H1 (cell line): ENCODE results near the gene TNPO3.

ENCODE experiments used
- ATF2 ChIP-seq: IDR thresholded peaks from 2 replicates; pipeline ENCODE4 v1.6.1; 2012; ENCODE audit warnings: low read length, inconsistent platforms
- CREB1 ChIP-seq: IDR thresholded peaks from 2 replicates; pipeline ENCODE4 v1.6.1; 2012; ENCODE audit warnings: inconsistent platforms
- CTCF ChIP-seq, 3 experiments: IDR thresholded peaks; 1 replicate in 2 of 3; 2 replicates in 1 of 3; pipeline versions ENCODE4 v1.5.1 to v1.6.1; 2011; ENCODE audit warnings: low read length in 3 of 3, mild to moderate bottlenecking in 3 of 3, inconsistent platforms in 2 of 3, low read depth in 1 of 3, moderate library complexity in 1 of 3; ENCODE audit not compliant: insufficient read depth in 1 of 3; ENCODE audit errors: control extremely low read depth in 1 of 3
- EP300 ChIP-seq, 2 experiments: IDR thresholded peaks; 1 replicate in 1 of 2; 2 replicates in 1 of 2; pipeline ENCODE4 v1.6.1; 2011 to 2012; ENCODE audit warnings: low read depth in 2 of 2, low read length in 2 of 2, mild to moderate bottlenecking in 2 of 2, borderline replicate concordance in 1 of 2, inconsistent platforms in 1 of 2, moderate library complexity in 1 of 2
- EZH2 ChIP-seq: fragments of 200-600 bp; sonication (generic); IDR thresholded peaks from 2 replicates; pipeline ENCODE4 v1.7.1; 2012; ENCODE audit warnings: low read depth, mild to moderate bottlenecking, moderate library complexity, low read length, inconsistent platforms; ENCODE audit not compliant: severe bottlenecking
- FOSL1 ChIP-seq: IDR thresholded peaks from 2 replicates; pipeline ENCODE4 v1.6.1; 2011; ENCODE audit warnings: mild to moderate bottlenecking, low read depth, low read length, moderate library complexity; ENCODE audit not compliant: insufficient read depth
- HDAC2 ChIP-seq, 2 experiments: fragments of 300-600 bp in 1 of 2; sonication (generic) in 1 of 2; IDR thresholded peaks; 2 replicates each; pipeline ENCODE4 v1.6.1; 2011 to 2012; ENCODE audit warnings: low read depth in 2 of 2, low read length in 2 of 2, mild to moderate bottlenecking in 2 of 2, moderate library complexity in 2 of 2, borderline replicate concordance in 1 of 2, inconsistent platforms in 1 of 2
- POLR2A ChIP-seq, 2 experiments: IDR thresholded peaks; 1 replicate in 1 of 2; 2 replicates in 1 of 2; pipeline ENCODE4 v1.6.1; 2011; ENCODE audit warnings: low read depth in 2 of 2, low read length in 2 of 2, mild to moderate bottlenecking in 2 of 2; ENCODE audit errors: control extremely low read depth in 1 of 2
- POLR2AphosphoS5 ChIP-seq: IDR thresholded peaks from 2 replicates; pipeline ENCODE4 v1.6.1; 2011; ENCODE audit warnings: low read depth, low read length
- TBP ChIP-seq: IDR thresholded peaks from 2 replicates; pipeline ENCODE4 v1.6.1; 2011; ENCODE audit warnings: low read depth, low read length, improper control_type of control experiment

GRCh38 chr7:128912281-128912680, 142.6 kb downstream of the TNPO3 start:
- no peak for TF ChIP-seq CTCF (IDR thresholded peaks at IDR 0.05; ENCODE audit: control extremely low read depth in 1 of 3, insufficient read depth in 1 of 3, low read depth in 1 of 3, low read length in 3 of 3)
- no peak for TF ChIP-seq TBP
- no peak for TF ChIP-seq EP300 (IDR thresholded peaks at IDR 0.05; ENCODE audit: borderline replicate concordance in 1 of 2, low read depth in 2 of 2, low read length in 2 of 2)
- TF ChIP-seq POLR2A (IDR thresholded peaks at IDR 0.05; ENCODE audit: control extremely low read depth in 1 of 2, low read depth in 2 of 2, low read length in 2 of 2) = no peak
- TF ChIP-seq CREB1 = no peak
- no peak for TF ChIP-seq HDAC2 (IDR thresholded peaks at IDR 0.05; ENCODE audit: borderline replicate concordance in 1 of 2, low read depth in 2 of 2, low read length in 2 of 2)
- TF ChIP-seq POLR2AphosphoS5 = no peak
- no peak for TF ChIP-seq ATF2
- TF ChIP-seq EZH2 = no peak
- TF ChIP-seq FOSL1 = no peak
